Activated naive CD4-positive, alpha-beta T cell treated with anti-CD3 and anti-CD28 coated beads, Interleukin-2, amount 50 U/mL, for 16 hours (primary cell): ENCODE data around the gene DPH1.

Source experiments
- DNase-seq: peaks from one replicate; pipeline ENCODE4 v3.0.0-alpha.2; 2020

Gene DPH1

DNA sequence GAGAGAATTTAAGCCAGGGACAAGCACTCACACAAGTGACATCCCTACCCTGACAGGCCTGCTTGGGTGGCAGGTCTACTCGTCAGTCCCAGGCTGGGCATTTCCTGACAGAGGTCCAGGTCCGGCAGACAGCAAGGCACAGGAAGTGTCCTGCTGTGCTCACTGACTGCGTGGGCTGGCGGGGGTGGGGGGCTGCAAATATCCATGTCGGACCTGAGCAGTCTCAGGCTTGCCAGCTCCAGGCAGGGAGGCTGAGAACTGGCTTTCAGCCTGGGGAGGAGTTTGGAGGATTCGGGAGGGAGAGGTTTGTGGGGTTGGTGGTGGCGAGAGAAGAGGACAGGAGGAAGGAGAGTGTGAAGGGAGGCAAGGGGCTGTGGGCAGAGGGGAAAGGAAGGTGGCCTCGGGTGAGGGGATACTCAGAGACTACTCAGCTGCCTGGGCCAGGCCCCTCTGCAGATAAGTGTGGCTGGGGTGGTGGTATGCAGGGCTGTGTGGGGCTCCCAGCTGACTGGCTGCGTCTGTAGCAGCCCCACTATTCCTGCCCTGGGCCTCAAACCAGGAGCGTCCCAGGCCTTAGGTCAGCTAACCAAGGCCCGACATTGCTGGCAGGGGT lies 32.7 kb downstream of the DPH1 start:
- DNase-seq: no peak

DNA sequence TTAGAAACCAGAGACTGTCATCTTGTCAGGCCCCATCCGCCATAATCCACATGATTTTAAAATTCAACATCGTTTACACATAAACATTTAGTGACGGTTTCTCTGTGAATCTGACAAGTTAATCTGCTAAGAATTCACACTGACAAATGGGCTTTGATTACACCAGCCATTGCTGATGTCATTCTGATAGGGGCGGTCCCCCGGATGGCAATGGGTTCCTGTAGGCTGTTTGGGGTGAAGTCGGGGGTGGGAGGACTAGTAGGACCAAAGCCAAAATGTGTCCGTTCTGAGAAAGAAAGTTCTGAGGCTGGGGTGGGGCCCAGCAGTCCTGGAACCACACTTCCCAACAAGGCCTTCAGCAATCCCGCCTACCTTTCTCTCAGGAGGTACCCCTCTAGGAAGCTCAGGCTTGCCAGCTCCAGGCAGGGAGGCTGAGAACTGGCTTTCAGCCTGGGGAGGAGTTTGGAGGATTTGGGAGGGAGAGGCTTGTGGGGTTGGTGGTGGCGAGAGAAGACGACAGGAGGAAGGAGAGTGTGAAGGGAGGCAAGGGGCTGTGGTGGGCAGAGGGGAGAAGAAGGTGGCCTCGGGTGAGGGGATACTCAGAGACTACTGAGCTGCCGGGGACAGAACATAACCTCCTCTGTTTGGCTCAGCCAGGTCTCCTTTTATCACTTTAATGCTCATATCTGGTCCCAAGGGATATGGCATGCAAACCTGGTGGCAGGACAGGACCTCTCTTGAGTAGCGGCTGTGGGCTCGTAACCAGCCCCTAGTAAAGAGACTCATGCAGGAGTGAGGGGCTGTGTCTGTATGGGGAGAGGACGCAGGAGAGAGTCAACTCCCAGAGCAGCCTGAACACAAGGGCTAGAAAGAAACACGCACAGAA lies 33.6 kb downstream of the DPH1 start:
- DNase-seq: no peak

DNA sequence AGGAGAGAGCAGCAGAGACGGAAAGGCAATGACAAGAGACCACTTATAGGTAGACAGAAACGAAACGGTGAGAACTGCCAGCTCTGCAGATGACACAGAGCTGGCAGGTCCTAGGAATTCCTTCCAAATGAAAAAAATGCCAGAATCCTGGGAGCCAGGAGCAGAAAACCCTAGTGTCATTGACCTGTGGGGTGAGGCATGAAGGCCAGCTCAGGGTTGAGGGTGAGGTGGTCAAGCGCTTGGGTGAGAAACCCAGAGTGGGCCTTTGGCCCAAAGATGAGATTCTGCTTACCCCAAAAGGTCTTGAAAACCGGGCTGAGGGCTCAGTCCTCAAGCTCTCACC lies 34.2 kb downstream of the DPH1 start:
- no peak for DNase-seq

DNA sequence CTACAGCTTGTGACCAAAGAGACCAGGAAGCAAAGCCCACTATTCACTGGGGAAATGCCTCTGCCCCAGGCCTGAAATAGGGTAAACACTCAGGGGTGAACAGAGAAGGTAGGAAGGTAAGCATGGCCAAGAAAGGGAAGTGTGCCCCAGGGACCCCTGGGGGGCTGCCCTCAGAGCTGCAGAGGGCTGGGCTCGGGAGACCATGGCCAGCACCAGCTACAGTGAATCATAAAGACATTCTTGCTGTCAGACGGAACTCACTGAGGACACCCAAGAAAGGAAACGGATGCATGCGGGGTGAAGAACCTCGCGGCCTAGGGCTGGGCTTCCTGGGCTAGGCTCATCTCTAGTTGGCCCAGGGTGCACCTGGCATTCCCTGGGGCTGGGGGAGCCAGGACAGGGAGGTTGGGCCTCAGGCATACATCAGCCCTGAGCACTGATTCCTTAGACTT lies 34.6 kb downstream of the DPH1 start:
- no peak for DNase-seq

DNA sequence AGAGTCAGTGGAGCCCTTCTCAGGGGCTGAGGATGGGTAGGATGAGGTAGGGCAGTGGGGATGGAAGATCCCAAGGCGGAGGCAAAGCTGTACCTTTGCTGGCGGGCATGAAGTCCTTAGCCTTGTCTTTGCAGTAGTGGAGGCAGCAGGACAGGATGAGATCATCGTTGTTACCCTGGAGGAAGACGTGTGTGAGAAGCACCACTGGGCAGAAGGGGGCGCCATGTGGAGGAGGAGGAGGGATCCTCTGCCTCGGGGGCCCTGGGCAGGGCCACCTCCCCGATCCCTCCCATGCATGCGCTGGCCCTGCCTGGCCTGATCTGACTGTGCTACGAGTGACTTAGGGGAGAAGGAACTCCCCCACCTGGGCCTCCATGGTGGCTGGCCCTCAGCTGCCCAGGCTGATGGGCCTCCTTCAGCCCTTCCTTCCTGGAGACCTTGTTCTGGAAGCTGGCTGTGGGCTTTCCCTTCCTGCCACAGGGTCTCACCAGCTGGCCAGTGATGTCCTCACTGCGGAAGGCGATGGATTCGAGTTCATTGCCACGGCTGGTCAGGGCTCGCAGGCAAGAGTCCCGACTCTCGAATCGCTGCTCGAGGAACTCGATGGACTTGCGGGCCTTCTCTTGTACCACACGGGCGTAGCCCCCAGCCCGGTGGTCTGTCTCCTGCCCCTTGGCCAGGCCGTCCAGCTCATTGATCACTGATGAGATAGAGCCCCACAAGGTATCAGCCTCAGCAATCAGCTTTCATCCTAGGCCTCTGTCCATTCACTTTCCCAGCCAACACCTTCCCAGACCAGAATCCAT lies 35.2 kb downstream of the DPH1 start:
- DNase-seq: peak; percentile 66

DNA sequence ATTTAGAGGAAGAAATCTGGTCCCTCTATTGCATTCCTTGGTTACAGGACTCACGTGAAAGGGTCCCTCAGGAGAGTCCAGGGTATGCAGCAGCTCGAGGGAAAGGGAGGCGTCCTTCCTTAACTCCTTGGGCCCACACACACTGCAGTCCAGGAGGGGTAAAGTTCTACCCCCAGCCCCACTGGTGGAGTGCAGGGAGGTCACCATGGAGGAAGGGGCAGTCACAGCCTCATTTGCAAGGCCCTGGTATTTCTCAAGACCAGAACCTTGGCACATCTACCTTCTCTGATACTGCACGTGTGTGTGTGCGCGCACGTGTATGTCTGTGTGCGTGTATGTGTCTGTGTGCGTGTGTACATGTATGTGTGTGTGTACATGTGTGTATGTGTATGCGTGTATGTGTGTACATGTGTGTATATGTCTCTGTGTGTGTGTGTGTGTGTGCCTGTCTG lies 36.0 kb downstream of the DPH1 start:
- no peak for DNase-seq

DNA sequence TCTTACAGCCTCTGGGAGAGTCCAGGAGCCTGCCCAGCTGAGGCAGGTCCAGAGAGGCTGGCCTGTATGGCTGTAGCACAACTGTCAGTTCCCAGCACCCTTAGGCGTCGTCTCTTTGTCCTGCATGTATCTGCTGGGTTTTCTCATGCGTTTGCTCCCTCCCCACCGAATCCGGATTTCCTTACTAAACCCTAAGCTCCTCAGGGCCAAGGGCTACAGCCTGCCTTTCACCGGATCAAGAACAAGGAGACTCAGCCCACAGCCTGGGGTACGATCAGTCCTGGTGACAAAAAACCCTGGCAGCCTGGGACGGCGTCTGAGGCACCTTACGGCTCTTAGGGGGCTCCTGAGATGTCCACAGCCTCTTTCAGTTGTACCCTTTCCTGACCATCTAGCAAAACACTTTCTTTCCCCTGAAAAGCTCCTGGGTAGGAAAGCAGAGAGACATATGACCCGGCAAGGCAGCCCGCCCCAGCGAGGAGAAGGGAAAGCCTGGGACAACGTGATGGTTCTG lies 37.2 kb downstream of the DPH1 start:
- no peak for DNase-seq

DNA sequence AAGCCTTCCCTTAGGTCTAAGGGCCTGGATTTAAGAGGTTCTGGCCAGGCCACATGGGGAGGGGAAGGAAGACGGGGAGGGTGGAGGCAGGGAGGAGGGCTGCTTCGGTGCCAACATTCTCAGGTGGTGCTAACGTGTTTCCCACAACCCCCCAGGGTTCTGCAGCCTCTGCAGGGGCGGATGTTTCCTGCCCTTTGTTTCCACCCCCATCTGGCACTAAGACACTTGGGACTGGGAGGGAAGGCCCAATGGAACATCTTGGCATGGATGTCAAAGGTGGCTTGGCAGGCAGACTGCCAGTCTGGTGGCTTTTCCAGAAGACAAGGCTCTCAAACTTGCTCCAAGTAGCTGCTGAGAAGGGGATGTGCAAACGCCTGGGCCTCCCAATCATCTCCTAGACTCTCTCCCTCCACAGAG lies 37.7 kb downstream of the DPH1 start:
- DNase-seq: no peak

DNA sequence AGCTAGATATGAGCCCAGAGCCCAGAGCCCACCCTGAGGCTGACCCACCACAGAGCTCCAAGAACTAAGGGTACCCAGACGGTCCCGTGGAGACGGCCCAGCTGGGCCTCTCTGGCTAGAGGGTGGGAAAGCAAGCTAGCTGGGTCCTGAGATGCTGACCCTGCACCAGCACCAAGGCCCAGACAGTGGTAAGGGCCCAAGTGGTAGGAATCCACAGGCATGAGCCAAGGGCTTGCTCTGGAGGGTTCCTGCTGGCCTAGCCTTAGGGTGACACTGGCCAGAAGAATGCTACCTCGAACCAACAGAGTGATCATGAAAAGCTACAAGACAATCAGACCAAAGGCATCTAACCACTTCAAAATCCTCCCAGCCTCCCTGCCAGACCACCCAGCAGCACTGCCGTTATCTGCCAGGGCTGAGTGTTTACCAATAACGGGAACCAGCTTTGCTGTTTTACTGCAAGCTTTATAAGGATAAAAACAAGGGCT lies 38.1 kb downstream of the DPH1 start:
- no peak for DNase-seq

DNA sequence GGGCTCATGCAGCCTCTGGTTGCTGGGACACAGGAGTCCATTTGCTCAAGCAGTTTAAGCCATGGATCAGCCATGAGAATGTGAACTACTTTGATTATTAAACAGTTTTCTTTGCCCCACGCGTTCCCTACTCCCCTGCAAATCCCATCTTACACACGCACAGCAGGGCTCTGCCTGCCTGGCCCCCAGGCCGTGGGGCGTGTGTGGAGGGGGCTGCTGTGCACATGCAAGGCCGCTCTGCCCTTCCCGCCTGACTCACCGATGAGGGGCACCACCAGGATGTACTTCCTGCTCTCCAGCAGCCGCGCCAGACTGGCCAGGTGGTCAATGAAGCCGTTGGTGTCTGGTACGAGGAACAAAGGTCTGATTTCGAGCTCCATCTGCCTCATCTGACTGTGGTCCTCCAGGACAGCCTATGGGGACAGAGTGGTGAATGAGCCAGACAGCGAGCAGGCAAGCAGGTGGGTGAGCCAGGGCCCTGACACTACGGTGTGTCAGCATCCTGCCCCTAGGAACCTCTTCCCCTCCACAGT lies 38.6 kb downstream of the DPH1 start:
- DNase-seq: no peak

DNA sequence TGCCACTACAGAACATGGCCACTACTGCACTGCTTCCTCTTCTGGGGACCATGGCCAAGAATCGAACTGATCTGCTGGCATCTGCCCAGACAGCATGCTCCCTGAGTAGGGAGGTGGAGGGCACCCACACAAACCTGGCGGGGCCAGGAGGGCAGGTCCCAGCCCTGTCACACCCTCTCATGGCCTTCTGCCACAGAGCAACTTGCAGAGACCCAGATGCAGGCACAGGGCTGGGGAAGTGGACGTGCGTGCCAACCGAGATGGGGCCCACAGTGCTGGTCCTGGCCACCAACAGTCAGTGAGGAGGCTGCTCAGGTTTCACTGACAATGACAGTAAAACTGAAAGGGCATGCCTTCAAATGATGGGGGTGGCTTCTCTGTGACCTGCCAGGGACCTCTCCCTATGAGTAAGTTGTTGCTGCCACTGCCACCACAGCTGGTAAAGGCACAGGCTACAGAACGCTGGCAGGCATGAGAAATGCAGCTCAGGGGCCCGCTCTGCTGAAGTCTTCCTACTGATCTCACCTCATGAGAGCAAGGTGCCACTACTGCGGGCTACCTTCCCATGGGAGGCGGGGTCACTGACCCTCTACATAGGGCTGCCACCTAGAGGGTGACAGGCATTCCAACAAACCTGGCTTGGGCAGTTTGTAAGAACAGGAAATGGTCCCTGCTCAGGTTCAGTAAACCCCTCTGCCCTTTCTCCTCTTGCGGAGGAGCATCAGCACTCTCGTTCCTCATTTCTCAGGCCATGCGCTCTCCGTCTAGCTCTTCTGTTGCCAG lies 40.5 kb downstream of the DPH1 start:
- DNase-seq: peak; percentile 52

DNA sequence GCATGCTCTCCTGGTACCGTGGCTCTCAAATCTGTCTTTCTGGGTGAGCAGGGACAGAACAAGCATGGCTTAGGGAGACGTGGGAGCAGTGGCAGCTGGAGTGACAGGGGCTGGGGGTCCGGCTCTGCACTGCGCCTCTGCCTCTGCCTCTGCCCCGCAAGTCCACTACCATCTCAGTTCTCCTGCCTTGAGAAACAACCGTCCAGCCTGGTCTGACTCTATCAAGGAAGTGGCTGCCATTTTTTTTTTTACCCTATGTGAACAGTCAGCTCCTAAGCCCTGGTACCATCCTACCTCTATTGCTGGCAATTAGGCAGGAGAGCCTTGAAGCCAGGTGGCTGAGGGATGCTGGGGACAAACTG lies 41.1 kb downstream of the DPH1 start:
- DNase-seq: no peak

DNA sequence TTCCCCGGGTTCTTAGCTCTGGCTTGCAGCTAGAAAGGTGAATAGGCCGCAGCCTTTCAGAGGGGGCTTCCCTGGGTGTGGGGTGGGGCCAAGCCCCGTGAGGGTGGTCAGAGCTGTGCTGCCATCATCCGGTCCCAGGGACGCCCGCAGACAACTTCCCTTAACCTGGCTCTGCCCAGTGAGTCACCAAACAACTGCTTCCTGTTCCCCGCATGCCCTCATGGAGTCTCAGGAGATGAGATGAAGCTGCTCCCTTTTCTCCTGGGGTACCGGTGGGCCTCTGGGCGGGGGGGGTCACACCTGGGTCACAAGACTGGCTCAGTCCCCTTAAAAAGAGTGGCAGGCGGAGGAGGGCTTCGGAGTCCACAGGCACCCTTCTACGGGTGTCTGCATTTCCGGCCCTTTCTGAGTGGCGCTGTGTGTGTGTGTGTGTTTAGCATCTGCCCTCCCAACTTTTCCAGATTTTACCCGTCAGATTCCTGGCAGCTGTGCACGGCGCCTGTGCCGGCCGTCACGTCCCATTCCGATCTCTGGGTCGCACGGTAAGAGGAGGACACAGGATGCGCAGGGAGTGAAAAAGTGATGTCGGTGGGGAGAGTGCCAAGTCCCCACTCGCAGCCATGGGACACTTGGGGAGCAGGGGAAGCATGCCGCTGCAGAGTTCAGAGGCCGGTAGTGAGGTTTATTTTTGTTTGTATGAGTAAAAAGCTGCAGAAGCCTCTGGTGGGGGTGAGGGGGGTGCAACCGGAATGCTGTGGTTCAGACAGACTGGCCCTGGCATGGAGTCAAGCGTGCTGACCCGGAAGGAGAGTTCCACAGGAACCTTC lies 41.7 kb downstream of the DPH1 start:
- no peak for DNase-seq

DNA sequence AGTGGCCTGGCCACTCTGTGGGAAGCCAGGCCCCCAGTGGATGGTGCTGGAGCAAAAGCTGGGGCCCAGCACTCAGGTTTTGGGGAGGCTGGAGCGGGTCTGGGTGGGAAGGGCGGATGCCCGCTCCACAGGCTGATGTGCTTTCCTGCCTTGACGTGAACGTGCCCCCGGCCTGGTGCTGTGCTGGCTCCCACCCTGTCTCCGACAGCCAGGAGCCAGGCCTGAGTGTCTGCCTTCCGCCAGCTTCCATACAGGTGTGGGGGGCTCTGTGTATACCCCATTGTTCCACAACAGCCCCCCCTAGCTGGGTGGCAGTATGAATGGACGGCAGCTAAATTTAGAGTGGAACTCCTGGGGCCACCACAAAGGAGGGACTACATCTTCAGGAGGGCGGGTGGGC lies 45.0 kb downstream of the DPH1 start:
- DNase-seq: no peak

DNA sequence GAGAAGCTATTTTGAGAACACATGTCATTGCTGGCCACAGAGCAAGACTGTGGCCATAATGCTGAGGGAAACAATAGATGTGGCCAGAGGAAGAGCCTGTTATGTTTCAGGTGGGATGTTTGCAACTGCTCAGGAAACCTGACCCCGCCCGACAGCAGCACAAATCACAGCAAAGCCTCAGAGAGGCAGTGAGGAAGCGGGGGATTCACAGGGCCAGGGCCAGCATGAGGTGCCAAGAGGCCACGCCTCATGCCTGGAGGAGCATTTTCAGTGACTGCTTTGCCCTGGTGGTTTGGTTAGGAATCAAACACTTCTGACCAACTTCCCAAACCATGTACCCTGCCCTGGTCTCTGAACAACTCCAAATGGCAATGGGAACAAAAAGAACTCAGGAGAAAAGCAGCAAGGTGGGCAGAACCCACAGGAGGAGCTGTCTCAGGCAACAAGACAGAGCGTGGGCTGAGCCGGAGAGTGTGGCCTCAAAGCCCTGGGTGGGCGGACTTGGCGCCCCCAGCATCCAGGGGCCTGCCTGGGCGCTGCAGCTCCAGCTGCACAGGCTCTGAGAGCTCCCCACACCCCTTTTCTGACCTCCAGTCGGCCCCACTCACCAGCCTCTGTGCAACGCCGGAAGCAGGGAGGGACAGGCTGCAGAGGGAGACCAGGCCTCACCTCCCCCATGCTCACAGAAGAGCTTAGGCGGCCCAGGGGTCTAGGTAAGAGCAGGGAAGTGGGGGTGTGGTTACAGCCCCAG lies 45.6 kb downstream of the DPH1 start:
- no peak for DNase-seq

DNA sequence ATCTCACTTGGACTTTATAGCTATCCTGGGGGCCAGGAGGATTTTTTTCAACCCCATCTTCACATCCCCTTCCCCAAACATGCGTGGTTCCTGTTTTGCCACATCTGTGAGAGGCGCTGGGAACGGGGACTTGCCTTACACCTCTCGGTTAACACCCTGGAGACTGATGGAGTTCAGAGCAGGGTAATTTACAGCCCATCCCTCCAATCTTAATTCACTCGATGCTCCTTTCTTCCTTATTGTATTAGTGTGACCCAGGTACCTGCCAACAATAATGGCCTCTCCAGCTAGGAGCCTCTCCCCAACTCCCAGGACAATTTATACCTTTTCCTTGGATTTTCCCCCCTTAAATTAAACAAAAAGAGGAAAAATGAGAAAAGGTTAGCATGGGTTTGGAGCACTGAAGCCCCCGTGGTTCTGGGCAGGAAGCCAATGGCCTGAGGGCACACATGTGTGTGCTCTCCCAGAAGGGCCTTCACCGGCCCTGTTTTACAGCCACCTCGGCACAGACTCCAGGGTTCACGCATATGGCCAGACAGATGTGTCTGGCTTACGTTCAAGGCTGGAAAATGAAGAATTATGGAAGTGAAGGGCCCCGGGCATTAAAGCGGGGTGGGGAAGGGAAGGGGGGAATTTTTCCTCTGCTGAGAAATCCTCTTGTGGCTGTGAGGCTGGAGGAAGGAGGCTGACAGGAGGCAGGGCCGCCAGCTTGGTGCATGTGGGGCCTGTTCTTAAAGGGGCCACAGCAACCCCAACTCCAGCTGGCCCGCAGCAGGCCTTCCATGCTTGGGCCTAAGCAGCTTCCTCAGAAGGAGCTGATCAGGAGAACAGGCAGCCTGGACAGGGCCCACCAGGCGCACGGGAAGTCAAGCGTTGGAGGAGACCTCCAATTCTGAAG lies 46.4 kb downstream of the DPH1 start:
- DNase-seq: no peak

DNA sequence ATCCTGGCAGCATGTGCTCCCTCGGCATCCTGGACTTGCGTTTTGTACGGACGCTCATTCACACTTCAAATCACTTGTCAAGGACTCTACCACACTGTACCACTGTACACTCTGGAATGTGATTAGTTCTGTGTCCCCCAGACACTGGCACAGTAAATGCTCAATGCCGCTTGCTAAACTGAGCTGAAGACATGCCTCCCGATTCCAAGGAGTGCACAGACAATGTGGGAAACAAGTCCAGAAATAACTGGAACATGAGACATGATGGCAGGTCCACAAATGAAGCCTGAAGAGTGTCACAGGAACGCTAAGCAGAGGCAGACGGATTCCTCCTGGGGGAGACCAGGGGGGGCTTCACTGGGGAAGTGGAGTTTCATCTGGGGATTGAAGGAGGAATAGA lies 47.1 kb downstream of the DPH1 start:
- DNase-seq: no peak

DNA sequence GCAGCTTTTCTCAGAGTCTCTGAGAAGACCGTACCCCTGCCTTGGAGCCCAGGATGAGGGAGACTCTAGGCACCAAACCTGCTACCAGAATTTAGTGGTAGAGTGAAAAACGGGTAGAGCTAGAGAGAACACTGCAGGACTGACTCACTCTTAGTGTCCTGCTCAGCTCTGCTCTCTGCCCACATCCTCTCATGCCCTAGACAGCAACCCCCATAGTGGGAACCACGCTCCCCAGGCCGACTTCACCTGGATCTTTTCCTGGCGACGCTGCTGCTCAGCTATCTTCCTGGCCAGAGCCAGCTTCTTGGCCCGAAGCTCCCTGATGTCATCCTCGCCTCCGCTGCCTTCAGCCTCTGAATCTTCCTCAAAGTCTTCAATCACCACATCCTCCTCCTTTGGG lies 51.6 kb downstream of the DPH1 start:
- no peak for DNase-seq

DNA sequence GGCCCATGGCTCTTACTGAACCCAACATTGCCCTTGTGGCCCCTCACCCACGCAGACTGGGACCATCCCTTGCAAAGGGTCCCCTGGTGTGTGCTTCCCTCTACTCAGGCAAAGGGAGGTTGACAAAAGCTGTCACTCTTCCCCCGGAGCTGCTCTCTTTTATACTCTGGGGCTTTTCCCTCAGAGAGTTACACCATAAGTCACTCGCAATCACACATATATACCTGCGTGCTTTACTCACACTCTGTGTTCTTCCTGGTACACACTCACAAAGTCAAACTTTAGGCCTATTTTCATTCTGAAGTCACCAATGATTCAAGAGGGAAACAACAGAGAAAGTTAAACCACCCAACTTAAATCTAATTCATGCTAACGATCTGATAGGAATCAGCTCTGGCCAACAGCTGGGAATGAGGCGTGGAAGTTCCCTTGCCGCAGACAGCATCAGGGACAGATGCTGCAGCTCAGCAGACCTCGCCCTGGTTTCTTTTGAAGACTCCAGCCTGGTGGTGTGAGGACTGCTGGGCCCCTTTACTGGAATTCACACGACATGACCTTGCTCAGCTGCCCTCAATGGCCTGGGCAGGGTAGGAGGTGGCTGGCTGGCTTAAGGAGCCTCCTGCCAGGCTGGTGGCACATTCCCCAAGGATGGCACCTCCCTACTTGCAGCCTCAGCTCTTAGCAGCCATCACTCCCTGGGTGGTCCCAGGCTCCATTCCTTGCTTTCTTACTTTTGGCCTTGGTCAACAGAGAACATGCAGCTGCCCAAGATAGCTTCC lies 52.2 kb downstream of the DPH1 start:
- DNase-seq: no peak
